Raji (cell line): ENCODE data around the gene MBP.

ENCODE experiments used
- POLR2A ChIP-seq: IDR thresholded peaks from 2 replicates; pipeline ENCODE4 v1.6.1; 2011; ENCODE audit warnings: low read depth, low read length, control low read depth; ENCODE audit not compliant: insufficient read depth

MBP gene

GRCh38 chr18:77161383-77161782 is 28.8 kb upstream of the MBP start:
- TF ChIP-seq POLR2A: no peak

- TF ChIP-seq POLR2A: no peak
Measured at GRCh38 chr18:77160515-77160914, 27.9 kb upstream of the MBP start.

GRCh38 chr18:77157312-77157711 is 24.7 kb upstream of the MBP start:
- no peak for TF ChIP-seq POLR2A

GRCh38 chr18:77155031-77155430 is 22.4 kb upstream of the MBP start:
- no peak for TF ChIP-seq POLR2A

GRCh38 chr18:77153404-77153803 is 20.8 kb upstream of the MBP start:
- TF ChIP-seq POLR2A: no peak

- TF ChIP-seq POLR2A: no peak
Measured at GRCh38 chr18:77151772-77152520, 19.4 kb upstream of the MBP start.

- no peak for TF ChIP-seq POLR2A
Measured at GRCh38 chr18:77151033-77151771, 18.6 kb upstream of the MBP start.

GRCh38 chr18:77150588-77150987 is 18.0 kb upstream of the MBP start:
- no peak for TF ChIP-seq POLR2A

GRCh38 chr18:77148289-77148688 is 15.7 kb upstream of the MBP start:
- no peak for TF ChIP-seq POLR2A

- TF ChIP-seq POLR2A: no peak
Measured at GRCh38 chr18:77147418-77147852, 14.9 kb upstream of the MBP start.

- no peak for TF ChIP-seq POLR2A
Measured at GRCh38 chr18:77146249-77147080, 13.9 kb upstream of the MBP start.

GRCh38 chr18:77145364-77145901 is 12.8 kb upstream of the MBP start:
- no peak for TF ChIP-seq POLR2A

- no peak for TF ChIP-seq POLR2A
Measured at GRCh38 chr18:77144451-77145118, 12.0 kb upstream of the MBP start.

- TF ChIP-seq POLR2A: no peak
Measured at GRCh38 chr18:77144046-77144445, 11.5 kb upstream of the MBP start.

- no peak for TF ChIP-seq POLR2A
Measured at GRCh38 chr18:77143196-77143595, 10.6 kb upstream of the MBP start.

GRCh38 chr18:77141401-77142118 is 9.0 kb upstream of the MBP start:
- no peak for TF ChIP-seq POLR2A
